Fibroblast of skin of scalp (primary cell): ENCODE results near the gene INTS1.
A peak's percentile ranks its signal among the peaks of the same experiment; 100 is the strongest.
"Not testable (repeated sequence)": the region's sequence is repeated elsewhere in the genome, so short reads cannot be mapped to it uniquely, and the experiment has no call there.

Source experiments
- DNase-seq: peaks from one replicate; pipeline ENCODE4 v3.0.0-alpha.2; 2013

The INTS1 gene

DNA sequence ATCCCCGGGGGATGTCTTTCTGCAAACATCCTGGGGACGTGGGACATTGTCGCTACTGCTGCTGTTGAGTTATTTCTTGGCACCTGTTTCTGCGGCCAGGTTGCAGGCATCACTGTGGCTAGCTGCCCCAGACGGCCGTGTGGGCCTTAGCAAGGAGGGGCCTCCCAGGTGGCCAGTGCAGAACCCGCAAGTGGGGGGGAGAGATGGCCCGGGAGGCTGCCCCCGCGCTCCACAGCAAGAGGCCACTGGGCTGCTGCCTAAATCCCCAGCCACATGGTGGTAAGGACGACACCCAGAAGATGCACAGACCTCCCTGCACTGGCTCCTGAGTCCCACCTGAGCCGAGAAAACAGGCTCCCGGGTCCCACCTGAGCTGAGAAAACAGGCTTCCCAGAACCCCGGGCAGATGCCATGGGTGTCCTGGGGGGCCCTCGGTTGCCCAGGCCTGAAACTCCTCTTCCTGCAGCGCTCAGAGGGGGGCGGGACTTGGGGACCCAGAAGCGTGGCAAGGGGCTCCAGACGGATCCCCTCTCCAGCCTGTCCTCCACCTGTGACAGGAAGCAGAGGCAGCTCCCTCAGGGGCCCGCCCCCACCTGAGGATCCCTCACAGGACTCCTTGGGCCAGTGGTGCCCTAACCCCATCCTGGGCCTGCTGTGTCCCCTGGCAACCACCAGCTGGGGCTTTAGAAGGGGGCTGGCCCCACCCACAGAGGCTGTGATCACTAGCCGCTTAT lies 25.4 kb upstream of the INTS1 start:
- no peak for DNase-seq

DNA sequence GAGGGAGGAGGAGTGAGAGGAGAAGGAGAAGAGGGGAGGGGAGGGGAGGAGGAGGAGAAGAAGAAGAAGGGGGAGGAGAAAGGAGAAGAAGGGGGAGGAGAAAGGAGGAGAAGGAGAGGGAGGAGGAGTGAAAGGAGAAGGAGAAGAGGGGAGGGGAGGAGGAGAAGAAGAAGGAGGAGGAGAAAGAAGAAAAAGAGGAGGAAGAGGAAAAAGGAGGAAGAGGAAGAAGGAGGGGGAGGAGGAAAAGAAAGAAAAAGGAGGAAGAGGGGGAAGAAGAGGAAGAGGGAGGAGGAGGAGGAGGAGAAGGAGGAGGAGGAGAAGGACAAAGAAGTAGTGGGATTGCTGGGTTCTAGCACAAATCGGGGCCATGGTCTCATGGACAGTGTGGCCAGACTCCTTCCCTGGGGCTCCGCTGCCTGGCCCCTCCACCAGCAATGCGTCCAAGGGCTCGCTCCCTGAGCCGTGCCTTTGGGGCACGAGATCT lies 22.1 kb upstream of the INTS1 start:
- peak; percentile 55 for DNase-seq

DNA sequence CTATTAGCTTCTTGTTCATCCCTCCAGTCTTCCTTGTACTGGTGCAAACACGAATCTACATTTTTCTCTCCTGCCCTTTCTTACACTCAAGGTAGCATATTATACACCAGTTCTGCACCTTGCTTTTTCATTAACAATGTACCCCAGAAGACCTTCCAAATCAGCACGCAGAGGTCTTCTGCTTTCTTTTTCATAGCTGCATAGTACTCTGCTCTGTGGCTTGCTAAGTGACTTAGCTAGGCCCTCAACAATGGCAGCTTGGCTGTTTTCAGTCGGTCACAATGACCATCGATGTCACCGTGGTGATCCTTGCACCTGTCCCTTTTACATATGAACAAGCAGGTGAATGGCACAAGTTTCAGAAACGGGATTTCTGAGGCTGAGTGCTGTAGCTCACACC lies 21.2 kb upstream of the INTS1 start:
- no peak for DNase-seq

DNA sequence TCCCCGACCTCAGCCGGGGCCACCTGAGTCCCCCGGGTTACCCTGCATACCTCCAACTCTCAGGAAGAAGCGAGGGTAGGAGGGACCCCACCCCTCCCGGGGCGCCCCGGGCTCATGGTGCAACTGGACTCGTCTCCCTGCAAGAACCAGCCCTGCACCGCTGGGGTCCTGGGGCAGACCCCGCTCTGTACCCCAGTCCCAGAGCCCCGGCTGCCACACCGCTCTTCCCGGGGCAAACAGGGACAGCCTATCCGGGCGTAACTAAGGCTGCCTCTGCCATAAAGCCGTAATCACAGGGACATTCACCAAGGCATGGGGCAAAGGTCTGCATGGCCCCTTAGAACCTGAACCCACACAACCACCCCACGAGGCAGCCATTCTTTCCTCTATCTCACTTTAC lies 19.7 kb upstream of the INTS1 start:
- no peak for DNase-seq

DNA sequence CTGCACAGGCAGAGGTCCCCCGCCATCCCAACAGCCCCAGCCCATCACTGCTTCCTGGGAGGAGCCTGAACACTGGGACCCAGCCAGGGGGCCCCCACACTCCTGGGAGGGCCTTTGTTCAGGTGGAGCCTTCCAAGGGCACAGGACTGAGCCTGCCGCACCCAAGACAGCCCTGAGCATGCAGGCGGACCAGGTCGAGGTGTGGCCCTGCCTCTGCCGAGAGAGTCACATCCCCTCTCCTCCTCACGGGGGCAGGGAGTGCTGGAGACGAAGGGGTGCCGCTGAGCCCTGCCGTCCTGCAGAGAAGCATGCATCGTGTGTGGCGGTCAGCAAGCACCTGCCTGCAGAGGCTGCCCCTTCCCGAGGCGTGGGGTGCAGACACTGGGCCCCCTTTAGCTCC lies 19.0 kb upstream of the INTS1 start:
- DNase-seq: no peak

DNA sequence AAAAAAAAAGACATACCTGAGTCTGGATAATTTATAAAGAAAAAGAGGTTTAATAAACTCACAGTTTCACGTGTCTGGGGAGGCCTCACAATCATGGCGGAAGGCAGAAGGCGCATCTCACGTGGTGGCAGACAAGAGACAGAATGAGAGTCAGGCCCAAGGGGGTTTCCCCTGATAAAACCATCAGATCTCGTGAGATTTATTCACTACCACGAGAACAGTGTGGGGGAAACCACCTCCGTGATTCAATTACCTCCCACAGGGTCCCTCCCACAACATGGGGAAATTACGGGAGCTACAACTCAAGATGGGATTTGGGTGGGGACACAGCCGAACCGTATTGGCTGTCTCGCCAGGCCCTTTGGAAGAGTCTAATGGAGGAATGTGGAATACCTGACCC lies 17.3 kb upstream of the INTS1 start:
- DNase-seq: no peak

DNA sequence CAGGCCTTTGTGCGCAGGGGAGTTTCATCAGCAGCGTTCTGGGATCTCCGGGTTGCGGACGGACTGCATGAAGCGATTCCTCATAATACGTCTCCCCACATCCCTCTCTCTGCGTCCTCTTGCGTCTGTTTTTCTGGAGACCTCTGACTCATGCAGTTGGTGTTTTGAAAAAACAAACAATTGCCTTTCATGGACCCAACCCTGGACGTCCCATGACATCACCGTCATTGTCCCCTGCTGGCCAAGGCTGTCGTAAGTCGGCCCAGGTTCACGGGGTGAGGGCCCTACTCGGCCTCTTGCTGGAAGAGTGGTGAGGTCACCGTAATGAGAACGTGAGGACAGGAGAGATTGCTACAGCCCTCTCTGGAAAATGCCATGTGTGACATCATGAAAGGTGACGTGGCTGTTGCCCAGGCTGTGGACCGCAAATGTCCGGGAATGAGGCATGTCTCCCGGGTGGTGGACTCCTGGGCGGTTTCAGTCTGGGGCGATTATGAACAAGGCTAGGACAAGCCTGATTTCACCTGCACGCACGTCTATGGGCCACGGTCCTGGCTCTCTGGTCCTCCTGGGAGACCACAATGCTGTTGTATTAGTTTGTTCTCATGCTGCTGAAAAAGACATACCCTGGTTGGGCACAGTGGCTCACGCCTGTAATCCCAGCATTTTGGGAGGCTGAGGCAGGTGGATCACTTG lies 16.5 kb upstream of the INTS1 start:
- DNase-seq: peak; percentile 54

DNA sequence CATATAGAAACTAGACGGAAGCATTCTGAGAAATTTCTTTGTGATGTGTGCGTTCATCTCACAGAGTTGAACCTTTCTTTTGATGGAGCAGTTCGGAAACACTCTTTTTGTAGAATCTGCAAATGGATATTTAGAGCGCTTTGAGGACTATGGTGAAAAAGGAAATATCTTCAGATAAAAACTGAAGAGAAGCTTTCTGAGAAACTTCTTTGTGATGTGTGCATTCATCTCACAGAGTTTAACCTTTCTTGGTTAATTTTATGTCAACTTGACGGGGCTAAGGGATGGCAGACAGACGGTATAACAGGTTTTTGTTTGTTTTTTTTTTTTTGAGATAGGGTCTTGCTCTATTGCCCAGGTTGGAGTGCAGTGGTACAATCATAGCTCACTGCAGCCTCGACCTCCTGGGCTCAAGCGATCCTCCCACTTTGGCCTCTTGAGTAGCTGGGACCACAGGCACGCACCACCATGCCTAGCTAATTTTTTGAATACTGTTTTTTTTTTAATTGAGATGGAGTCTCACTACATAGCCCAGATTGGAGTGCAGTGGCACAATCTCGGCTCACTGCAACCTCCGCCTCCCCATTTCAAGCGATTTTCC lies 15.2 kb upstream of the INTS1 start:
- DNase-seq: not testable (repeated sequence)

DNA sequence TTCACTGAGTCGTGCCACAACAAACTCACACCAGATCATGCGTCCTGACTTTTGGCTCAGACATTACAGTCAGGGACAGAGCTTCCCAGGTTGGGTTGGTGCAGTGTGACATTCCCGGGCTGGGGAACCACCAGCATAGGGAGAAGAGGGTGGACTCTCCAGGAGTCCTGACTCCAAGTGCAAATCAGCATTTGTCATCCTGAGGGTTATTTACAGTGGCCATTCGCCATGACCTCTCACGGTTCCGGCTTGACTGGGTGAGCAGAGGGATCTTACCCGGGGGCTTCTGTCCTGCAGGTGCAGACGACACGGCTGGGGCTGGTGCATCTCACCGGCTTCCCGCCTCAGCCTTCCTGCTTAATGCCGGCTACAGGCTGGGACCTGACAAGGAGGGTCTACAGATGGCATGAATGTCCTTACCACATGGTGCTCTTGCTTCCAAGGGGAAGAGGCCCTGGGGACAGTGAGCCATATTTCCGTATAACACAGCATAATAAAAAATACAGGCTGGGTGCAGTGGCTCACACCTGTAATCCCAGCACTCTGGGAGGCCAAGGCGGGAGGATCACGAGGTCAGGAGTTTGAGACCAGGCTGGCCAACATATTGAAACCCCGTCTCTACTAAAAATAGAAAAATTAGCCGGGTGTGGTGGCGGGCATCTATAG lies 12.5 kb upstream of the INTS1 start:
- no peak for DNase-seq

DNA sequence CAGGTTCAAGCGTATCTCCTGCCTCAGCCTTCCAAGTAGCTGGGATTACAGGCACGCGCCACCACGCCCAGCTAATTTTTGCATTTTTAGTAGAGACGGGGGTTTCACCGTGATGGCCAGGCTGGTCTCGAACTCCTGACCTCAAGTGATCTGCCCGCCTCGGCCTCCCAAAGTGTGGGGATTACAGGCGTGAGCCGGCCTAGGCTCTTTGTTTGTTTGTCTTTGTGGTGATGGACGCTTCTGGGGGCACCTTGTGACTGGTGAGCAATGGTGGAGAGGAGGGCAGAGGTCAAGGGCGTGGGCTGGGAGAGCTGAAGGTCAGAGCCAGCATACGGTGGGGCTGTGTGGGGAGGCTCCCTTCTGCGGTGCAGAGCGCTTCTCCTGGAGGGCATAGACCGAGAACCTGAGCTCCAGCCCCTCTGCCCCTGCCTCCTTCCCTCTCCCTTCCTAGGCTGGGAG lies 11.3 kb upstream of the INTS1 start:
- not testable (repeated sequence) for DNase-seq

DNA sequence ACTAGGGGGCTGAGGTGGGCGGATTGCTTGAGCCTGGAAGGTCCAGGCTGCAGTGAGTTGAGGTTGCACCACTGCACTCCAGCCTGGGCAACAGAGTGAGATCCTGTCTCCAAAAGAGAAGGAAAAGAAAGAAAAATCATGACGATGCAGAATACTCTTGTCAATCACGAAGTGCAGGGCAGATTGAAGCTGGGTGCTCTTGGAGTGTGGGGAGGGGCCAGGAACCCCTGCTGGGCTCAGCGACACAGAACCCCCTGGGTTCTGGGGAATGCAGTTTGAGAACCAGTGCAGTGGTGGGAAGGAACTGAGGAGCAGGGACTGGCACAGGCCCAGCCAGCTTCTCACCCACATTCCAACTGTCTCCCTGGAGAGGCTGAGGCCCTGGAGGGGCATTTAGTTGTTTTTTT lies 10.8 kb upstream of the INTS1 start:
- peak; percentile 73 for DNase-seq

DNA sequence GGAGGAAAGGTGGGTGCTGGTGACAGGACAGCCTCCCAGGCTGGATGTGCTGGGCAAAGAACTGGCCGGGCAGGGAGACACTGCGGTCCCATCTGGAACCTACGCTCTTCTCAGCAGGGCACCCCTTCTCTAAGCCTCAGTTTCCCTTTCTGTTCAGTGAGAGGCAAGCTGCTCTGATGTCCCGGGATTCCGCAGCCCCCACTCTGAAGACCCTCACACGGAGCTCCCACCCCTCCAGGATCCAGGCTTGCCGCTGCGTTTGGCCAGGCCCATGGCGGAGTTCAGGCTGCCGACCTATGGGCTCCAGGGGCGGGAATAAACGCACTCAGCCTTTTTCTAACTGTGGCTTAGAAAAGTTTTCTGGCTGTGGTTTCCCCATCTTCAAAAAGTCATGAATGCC lies 10.2 kb upstream of the INTS1 start:
- no peak for DNase-seq

DNA sequence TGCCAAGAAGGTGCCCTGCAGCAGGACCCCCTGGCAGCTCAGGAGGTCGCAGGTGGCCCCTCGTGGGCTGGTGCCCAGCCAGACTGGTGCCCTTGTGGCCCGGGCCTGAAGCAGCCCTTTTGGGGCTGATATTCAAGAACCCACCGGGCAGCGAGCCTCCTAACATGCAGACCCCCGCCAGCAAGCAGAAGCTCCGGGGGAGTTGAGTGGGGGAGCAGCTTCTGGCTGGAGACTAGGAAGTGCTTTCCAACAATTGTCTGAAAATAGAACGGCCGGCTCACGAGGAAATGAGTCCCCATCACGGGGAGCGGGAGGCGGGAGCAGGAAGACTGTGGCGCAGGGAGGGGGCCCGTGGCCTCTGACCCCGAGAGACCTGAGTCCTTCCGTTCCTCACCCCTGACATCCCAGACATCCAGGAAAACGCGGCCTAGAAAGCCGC lies 9.5 kb upstream of the INTS1 start:
- no peak for DNase-seq

DNA sequence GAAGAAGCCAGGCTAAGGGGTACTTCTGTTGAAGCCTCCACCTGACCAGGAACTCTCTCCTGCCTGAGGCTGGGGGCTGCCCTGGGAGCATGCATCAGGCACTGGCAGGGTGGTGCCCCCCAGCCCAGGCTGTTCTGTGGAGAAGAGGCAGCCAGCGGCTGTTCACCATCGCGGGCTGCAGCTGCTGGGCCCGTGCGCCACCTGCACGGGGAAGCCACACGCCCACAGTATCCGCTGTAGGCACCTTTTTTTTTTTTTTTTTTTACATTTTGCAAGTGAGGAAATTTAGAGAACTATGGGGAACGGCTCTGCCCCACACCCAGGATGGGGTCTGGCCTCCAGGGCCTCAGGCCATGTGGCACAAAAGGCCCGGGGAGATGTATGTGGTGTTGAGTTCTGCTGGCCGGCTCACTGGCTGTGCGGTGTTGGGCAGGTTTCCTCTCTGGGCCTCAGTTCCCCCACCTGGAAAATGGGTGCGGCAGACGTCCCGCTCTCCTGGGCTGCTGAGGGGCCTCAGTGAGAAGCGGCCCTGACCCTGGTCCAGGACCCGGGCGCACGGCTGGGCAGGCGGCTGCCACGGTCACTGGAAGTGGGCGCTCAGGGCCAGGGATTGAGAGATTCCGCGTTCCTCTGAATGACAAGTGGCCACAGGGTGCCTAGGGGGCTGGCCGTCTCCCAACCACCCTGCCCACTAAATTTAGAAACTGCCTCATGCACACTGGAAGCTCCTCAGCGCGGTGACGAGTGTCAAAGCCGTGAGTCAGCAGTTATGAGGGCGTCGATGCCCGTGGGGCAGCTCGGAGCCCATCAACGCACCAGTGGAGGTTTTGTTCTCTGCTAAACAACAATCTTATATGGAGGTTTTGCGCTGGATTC lies 8.8 kb upstream of the INTS1 start:
- DNase-seq: peak; percentile 92

DNA sequence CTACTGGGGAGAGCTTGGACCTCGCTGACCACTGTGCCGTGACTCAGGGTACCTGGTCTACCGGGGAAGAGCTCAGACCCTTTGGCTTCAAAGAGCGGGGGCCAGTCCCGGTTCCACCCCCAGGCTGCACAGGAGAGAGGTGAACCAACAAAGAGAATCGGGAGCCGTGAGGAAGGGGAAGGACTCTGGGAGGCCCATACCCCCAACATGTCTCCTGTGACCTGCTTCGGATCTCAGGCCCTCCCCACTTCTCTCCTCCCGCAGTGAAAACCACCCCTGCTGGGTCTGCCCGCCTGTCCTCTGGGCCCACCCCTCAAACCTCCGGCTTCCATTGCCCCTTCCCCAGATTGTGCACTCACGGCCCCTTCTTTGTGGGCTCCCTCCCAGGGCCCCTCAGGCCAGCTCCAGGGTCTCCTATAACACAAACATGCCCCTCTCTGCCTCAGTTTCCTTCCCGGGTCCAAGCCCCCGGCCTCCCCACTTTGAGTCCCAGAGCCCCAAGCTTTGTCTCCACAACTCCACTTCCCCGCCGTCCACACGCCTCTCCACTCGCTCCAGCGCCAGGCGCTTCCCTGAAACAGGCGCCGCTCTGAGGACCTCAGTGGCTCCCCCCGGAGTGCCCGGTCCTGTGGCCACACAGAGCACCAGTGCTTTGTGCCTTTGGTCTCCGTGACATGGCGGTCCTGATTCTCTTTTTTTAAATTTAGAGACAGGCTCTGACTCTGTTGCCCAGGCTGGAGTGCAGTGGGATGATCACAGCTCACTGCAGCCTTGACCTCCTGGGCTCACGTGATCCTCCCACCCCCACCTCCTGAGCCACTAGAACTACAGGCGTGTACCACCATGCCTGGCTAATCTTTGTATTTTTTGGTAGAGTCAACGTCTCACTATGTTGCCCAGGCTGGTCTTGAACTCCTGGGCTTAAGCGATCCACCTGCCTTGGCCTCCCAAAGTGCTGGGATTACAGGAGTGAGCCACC lies 7.5 kb upstream of the INTS1 start:
- no peak for DNase-seq

DNA sequence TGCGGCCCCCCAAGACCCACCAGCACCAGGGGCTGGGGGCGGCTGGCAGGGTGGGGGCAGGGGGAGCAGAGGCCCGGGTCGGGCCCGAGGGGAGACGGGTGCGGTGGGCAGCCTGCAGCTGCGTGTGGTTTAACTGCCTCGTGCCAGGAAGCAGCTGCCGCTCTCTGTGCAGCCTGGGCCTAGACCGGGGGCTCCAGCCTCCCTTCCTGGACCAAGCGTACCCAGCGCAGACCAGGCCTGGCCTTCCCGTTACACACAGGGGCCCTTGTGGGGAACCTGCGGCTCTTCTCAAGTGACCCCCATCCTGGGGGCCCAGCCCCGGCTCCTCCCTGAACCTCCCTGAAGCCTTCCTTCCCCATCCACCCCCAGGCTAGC lies 6.6 kb upstream of the INTS1 start:
- DNase-seq: no peak

DNA sequence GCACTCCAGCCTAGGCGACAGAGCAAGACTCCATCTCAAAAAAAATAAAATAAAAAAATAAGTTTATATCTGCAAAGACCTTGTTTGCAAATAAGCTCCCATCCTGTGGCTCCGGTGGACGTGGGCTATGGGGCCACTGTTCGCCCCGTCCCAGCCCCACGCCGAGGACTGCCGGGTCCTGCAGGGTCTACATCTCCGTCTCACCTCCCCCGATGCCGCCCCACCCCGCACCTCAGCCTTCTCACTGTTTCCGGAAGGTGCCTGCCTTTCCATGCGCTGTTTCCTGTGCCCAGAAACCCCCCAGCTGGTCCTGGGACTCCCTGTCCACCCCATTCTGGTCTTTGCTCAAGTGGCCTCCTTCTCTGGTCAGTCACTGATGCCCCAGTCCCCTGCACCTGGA lies 5.0 kb upstream of the INTS1 start:
- no peak for DNase-seq

DNA sequence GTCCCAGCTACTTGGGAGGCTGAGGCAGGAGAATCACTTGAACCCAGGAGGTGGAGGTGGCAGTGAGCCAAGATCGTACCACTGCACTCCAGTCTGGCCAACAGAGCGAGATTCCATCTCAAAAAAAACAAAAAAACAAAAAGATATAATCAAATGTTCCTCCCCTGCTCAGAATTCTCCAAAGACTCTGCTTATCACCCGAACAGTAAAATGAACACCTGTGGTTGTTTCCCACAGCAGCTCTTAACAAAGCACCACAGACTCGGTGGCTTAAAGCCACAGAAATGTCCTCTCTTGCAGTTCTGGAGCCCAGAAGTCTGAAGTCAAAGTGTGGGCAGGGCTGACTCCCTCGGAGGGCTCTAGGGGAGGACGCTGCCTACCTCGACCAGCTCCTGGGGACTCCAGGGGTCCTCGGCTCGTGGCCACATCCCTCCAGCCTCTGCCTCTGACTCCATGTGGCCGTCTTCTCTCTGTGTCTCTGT lies 4.1 kb upstream of the INTS1 start:
- DNase-seq: no peak

DNA sequence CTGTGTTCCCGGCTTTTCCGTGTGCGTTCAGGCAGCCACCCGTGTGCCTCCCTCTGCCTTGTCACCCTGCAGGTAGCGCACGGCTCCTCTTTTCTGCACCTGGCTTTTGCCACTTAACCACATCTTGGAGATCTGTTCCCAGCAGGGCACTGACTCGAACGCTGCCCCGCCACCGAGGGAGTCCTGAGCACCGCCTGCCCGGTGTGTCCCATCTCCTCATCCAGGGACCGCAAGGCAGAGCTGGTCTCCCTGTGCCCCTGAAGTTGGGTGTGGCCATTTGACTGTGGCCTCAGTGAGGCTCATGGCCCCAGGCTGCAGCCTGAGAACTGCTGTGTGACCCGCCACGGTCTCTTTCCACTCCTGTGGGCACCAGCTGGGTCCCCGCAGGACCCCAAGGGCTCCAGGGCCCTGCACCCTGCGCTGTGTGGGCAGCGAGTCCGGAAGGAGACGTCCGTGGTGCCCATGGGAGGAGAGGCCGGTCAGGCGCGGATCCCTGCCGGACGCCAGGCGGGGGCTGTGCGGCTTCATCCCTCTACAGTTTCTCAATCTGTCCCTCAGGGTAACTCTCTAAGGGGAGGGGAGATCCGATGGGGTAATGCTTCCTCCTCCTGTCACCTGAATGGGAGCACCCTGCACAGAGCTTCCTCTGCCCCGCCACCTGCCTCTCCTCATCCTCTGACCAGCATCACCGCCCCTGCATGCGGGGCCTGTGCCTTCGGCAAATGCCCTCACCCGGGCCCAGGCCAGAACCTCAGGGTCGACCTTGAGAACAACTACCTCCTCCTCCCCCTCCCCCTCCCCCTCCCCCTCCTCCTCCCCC lies 1.8 kb upstream of the INTS1 start:
- DNase-seq: no peak

DNA sequence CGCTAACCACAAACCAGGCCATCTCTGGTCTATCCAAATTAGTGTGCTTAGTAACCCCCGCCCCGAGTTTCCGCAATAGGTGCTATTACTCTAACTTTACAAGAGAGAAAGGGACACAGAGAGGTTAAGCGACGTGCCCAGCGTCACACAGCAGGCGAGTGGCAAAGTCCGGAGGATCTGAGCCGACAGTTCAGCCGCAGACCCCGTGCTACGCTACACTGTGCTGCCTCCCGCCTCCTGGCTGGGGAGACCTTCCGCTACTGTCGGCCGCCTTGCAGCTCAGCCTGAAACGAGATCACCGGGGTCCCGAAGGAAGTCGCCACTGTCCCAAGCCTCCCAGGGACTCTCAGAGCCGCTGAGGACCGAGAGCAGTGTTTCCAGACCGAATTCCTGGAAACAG lies 799 bp downstream of the INTS1 start:
- no peak for DNase-seq
